ENCODE measurements around the gene GAL3ST3.

- no peak for TF ChIP-seq POLR2AphosphoS5 (IDR thresholded peaks at IDR 0.05)
- no peak for TF ChIP-seq CTCF (IDR thresholded peaks at IDR 0.05)
- no peak for TF ChIP-seq POLR2A (IDR thresholded peaks at IDR 0.05)
- TF ChIP-seq EP300 (IDR thresholded peaks at IDR 0.05) = no peak
Observed at GRCh38 chr11:66046901-66047300, 2.1 kb downstream of the GAL3ST3 start.
